Measurements from ENCODE around the gene ARID3A.
"Not testable (repeated sequence)": the region's sequence is repeated elsewhere in the genome, so short reads cannot be mapped to it uniquely, and the experiment has no call there.

ARID3A gene

GRCh38 chr19:947707-948539 lies 22.1 kb downstream of the ARID3A start:
- no peak for DNase-seq

GRCh38 chr19:948842-949496 lies 23.1 kb downstream of the ARID3A start:
- no peak for DNase-seq

GRCh38 chr19:950352-951066 lies 24.7 kb downstream of the ARID3A start:
- DNase-seq = no peak

- no peak for DNase-seq
Measured at GRCh38 chr19:952049-952679, 26.3 kb downstream of the ARID3A start.

- no peak for DNase-seq
Measured at GRCh38 chr19:952680-953444, 27.0 kb downstream of the ARID3A start.

- DNase-seq = no peak
Measured at GRCh38 chr19:953445-954271, 27.8 kb downstream of the ARID3A start.

- DNase-seq = no peak
Measured at GRCh38 chr19:954272-954671, 28.4 kb downstream of the ARID3A start.

GRCh38 chr19:954672-955494 lies 29.0 kb downstream of the ARID3A start:
- no peak for DNase-seq

GRCh38 chr19:955803-956765 lies 30.2 kb downstream of the ARID3A start:
- DNase-seq = no peak

- no peak for DNase-seq
Measured at GRCh38 chr19:956766-957440, 31.1 kb downstream of the ARID3A start.

GRCh38 chr19:957578-957977 lies 31.7 kb downstream of the ARID3A start:
- not testable (repeated sequence) for DNase-seq

GRCh38 chr19:958967-959855 lies 33.4 kb downstream of the ARID3A start:
- DNase-seq = no peak

GRCh38 chr19:960020-960419 lies 34.2 kb downstream of the ARID3A start:
- no peak for DNase-seq

- DNase-seq = no peak
Measured at GRCh38 chr19:960601-960938, 34.7 kb downstream of the ARID3A start.

GRCh38 chr19:961866-962620 lies 36.2 kb downstream of the ARID3A start:
- no peak for DNase-seq

GRCh38 chr19:962683-963400 lies 37.0 kb downstream of the ARID3A start:
- no peak for DNase-seq

All from NCI-H774 (cell line).